Neural progenitor cell (in vitro differentiated cells): ENCODE results near the gene E2F3. TPM values are rescaled to one million over a fixed set of nuclear protein-coding genes. Genes with fewer than 3 reads are reported as not detected.

ENCODE experiments used
- DNase-seq: peaks from one replicate; pipeline ENCODE4 v3.0.0-alpha.2; 2016; ENCODE audit warnings: low spot score
- H2AFZ ChIP-seq: fragments of 200-600 bp; sonication (generic); replicated peaks from 2 replicates; pipeline ENCODE4 v1.6.1; 2016; ENCODE audit warnings: antibody characterized with exemption
- H3F3A ChIP-seq: fragments of 200-600 bp; sonication (generic); 2 replicates; pipeline ENCODE4 v1.6.1; 2016; ENCODE audit warnings: antibody characterized with exemption, low read depth
- H3K27ac ChIP-seq: fragments of 200-600 bp; sonication (generic); 2 replicates; pipeline ENCODE4 v1.5.1; 2016; ENCODE audit warnings: mild to moderate bottlenecking
- H3K27me3 ChIP-seq: fragments of 200-600 bp; sonication (generic); 2 replicates; pipeline ENCODE4 v1.6.1; 2016; ENCODE audit warnings: mild to moderate bottlenecking, moderate library complexity
- H3K36me3 ChIP-seq: fragments of 200-600 bp; sonication (generic); 2 replicates; pipeline ENCODE4 v1.5.1; 2016
- H3K4me1 ChIP-seq: fragments of 200-600 bp; sonication (generic); 2 replicates; pipeline ENCODE4 v1.6.1; 2016; ENCODE audit warnings: mixed run types
- H3K4me2 ChIP-seq: fragments of 200-600 bp; sonication (generic); 2 replicates; pipeline ENCODE4 v1.6.1; 2016
- H3K4me3 ChIP-seq: fragments of 200-600 bp; sonication (generic); 2 replicates; pipeline ENCODE4 v1.5.1; 2016
- H3K79me2 ChIP-seq: fragments of 200-600 bp; sonication (generic); 2 replicates; pipeline ENCODE4 v1.6.1; 2016; ENCODE audit warnings: low read depth
- H3K9ac ChIP-seq: fragments of 200-600 bp; sonication (generic); 2 replicates; pipeline ENCODE4 v1.6.1; 2016
- H3K9me3 ChIP-seq: fragments of 200-600 bp; sonication (generic); 2 replicates; pipeline ENCODE4 v1.5.1; 2016; ENCODE audit warnings: low read depth
- H4K20me1 ChIP-seq: fragments of 200-600 bp; sonication (generic); 2 replicates; pipeline ENCODE4 v1.6.1; 2016; ENCODE audit warnings: low read depth
- H3K27ac Mint-ChIP-seq: 3 replicates; pipeline ENCODE4 v1.8.0; 2021; ENCODE audit warnings: mixed read lengths
- H3K27me3 Mint-ChIP-seq: 2 replicates; pipeline ENCODE4 v1.8.0; 2022; ENCODE audit warnings: low read depth, mild to moderate bottlenecking, inconsistent platforms, moderate library complexity, mixed read lengths; ENCODE audit not compliant: insufficient read depth
- H3K36me3 Mint-ChIP-seq: 3 replicates; pipeline ENCODE4 v1.8.0; 2021; ENCODE audit warnings: mixed read lengths
- H3K4me1 Mint-ChIP-seq: 3 replicates; pipeline ENCODE4 v1.8.0; 2021; ENCODE audit warnings: mixed read lengths
- H3K4me3 Mint-ChIP-seq: 3 replicates; pipeline ENCODE4 v1.8.0; 2021; ENCODE audit warnings: mild to moderate bottlenecking, moderate library complexity, mixed read lengths
- H3K9me3 Mint-ChIP-seq: 3 replicates; pipeline ENCODE4 v1.8.0; 2020; ENCODE audit warnings: mixed read lengths
- CTCF ChIP-seq: fragments of 200-600 bp; sonication (generic); IDR thresholded peaks from 2 replicates; pipeline ENCODE4 v1.5.1; 2017; ENCODE audit warnings: antibody characterized with exemption, mild to moderate bottlenecking
- EZH2 ChIP-seq: fragments of 200-600 bp; sonication (generic); IDR thresholded peaks from 2 replicates; pipeline ENCODE4 v1.6.1; 2017; ENCODE audit warnings: antibody characterized with exemption, mild to moderate bottlenecking, moderate library complexity
- EZH2phosphoT487 ChIP-seq: fragments of 200-600 bp; sonication (generic); IDR thresholded peaks from 2 replicates; pipeline ENCODE4 v1.6.1; 2017; ENCODE audit warnings: antibody characterized with exemption
- small RNA-seq: library from RNA; depleted of rRNA; stranded (forward); fragments of <200 nt; gene quantifications from one replicate; pipeline ENCODE3, GENCODE V24; 2015
- total RNA-seq: library from RNA; depleted of rRNA; stranded (reverse); fragments of >200 nt; gene quantifications from 2 replicates; pipeline ENCODE4 v1.2.3, GENCODE V29; 2015; ENCODE audit warnings: low replicate concordance

E2F3 gene
- total RNA-seq, 1 donor from 2014 or later, result 35.7 TPM

GRCh38 chr6:20542927-20543602 lies 141.4 kb downstream of the E2F3 start:
- H3K27ac ChIP-seq, result no peak overlapping the region

More at GRCh38 chr6:20542927-20543602, 141.4 kb downstream of the E2F3 start:
- H4K20me1 ChIP-seq, result peaks cover 15% of the 10 kb centered on the region
- Mint-ChIP-seq H3K27me3 (peaks cover 2% of the 10 kb centered on the region), H3K4me1 (peaks cover 2% of the 10 kb centered on the region), H3K4me3 (no peak overlapping the region), H3K36me3 (peaks cover 25% of the 10 kb centered on the region), H3K9me3 (peaks cover 2% of the 10 kb centered on the region), H3K27ac (no peak overlapping the region)
- H3K9me3 ChIP-seq, result no peaks in the 10 kb centered on the region
- no peaks in the 10 kb centered on the region for H3K27me3 ChIP-seq
- peaks cover 60% of the 10 kb centered on the region for H3K79me2 ChIP-seq
- no peak overlapping the region for H3K4me2 ChIP-seq
- H3K9ac ChIP-seq, result no peak overlapping the region
- no peak overlapping the region for H2AFZ ChIP-seq
- H3F3A ChIP-seq, result peaks cover 8% of the 10 kb centered on the region
- H3K36me3 ChIP-seq, result peaks cover 12% of the 10 kb centered on the region
- H3K4me3 ChIP-seq, result no peak overlapping the region
- TF ChIP-seq EZH2, result no peak
- no peak for TF ChIP-seq EZH2phosphoT487
- TF ChIP-seq CTCF, result no peak
- no peak for DNase-seq
- H3K4me1 ChIP-seq, result peaks cover 12% of the 10 kb centered on the region

Small RNA genes within 50 kb of the gene (small RNA-seq; reads per million reads assigned to genes)
- gene RF00019 (not detected), gene RNU6-141P (not detected)

Other genes with a start within 250 kb of the E2F3 start
- gene MBOAT1, start 189.4 kb upstream of the E2F3 start, total RNA-seq, result 0.45 and 1.1 TPM in 2 replicates
- gene CDKAL1, start 132.6 kb downstream of the E2F3 start, total RNA-seq, result 29.1 and 39.6 TPM in 2 replicates